ENCODE results near the gene ZC2HC1C.
"Not testable (repeated sequence)": the region's sequence is repeated elsewhere in the genome, so short reads cannot be mapped to it uniquely, and the experiment has no call there.

ZC2HC1C gene

GRCh38 chr14:75098212-75098611, 28.8 kb downstream of the ZC2HC1C start:
- DNase-seq, result no peak

- DNase-seq, result no peak
Observed at GRCh38 chr14:75098682-75099081, 29.2 kb downstream of the ZC2HC1C start.

GRCh38 chr14:75101491-75101890, 32.0 kb downstream of the ZC2HC1C start:
- no peak for DNase-seq

GRCh38 chr14:75107186-75107585, 37.7 kb downstream of the ZC2HC1C start:
- no peak for DNase-seq

GRCh38 chr14:75109877-75110276, 40.4 kb downstream of the ZC2HC1C start:
- DNase-seq, result no peak

- peak; percentile 31 for DNase-seq
Observed at GRCh38 chr14:75113932-75114539, 44.6 kb downstream of the ZC2HC1C start.

GRCh38 chr14:75119056-75119455, 49.6 kb downstream of the ZC2HC1C start:
- no peak for DNase-seq

- no peak for DNase-seq
Observed at GRCh38 chr14:75120541-75121291, 51.3 kb downstream of the ZC2HC1C start.

- DNase-seq, result no peak
Observed at GRCh38 chr14:75121552-75121951, 52.1 kb downstream of the ZC2HC1C start.

GRCh38 chr14:75123991-75124390, 54.5 kb downstream of the ZC2HC1C start:
- DNase-seq, result peak; percentile 63

- DNase-seq, result no peak
Observed at GRCh38 chr14:75125617-75126016, 56.2 kb downstream of the ZC2HC1C start.

- peak; percentile 34 for DNase-seq
Observed at GRCh38 chr14:75126121-75126544, 56.7 kb downstream of the ZC2HC1C start.

- peak; percentile 94 for DNase-seq
Observed at GRCh38 chr14:75126679-75127473, 57.4 kb downstream of the ZC2HC1C start, which contains the start of gene NEK9. NEK9 (minus strand) TSS chr14:75127048; CDS start chr14:75126921, 127 bp downstream.

- not testable (repeated sequence) for DNase-seq
Observed at GRCh38 chr14:75127474-75127820, 58.0 kb downstream of the ZC2HC1C start.

- no peak for DNase-seq
Observed at GRCh38 chr14:75127903-75128595, 58.6 kb downstream of the ZC2HC1C start.

GRCh38 chr14:75128596-75128990, 59.2 kb downstream of the ZC2HC1C start:
- no peak for DNase-seq
